Measurements from ENCODE around the gene ZSWIM9. TPM values are rescaled to one million over a fixed set of nuclear protein-coding genes. Genes with fewer than 3 reads are reported as not detected.

The ZSWIM9 gene
- total RNA-seq, 1 donor from 2014 or later = 8.8 TPM

DNA sequence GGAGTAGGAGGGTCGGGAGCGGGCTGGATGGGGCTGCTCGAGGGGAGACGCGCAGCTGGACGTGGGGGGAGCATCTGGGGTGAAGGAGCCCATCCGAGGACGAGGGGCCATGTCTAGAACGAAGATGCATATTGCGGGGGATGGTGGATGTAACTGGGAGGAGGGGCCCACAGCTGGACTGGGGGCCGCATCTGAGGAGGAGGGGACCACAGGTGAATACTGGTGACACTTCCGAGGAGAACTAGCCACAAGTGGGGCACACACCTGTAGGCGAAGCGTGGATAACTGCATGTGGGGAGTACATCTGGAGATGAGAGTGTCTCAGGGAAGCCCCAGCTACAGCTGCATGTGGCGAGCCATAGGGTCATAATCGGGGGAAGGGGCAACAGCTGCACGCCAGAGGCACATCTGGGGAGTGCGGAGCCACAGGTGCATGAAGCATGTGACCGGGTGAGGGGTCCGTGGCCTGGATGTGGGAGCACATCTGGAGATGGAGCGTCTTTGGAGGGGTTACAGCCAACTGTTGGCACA is 402 bp downstream of the ZSWIM9 start:
- no peaks in the 10 kb centered on the region for H3K9me3 Mint-ChIP-seq (ENCODE audit: unreplicated experiment)
- peak overlapping the region; percentile 65 for H3K27ac Mint-ChIP-seq (ENCODE audit: unreplicated experiment)
- DNase-seq (ENCODE audit: low spot score) = no peak
- H3K4me1 Mint-ChIP-seq (ENCODE audit: unreplicated experiment) = peaks cover 8% of the 10 kb centered on the region
- TF ChIP-seq, protein P1, sequence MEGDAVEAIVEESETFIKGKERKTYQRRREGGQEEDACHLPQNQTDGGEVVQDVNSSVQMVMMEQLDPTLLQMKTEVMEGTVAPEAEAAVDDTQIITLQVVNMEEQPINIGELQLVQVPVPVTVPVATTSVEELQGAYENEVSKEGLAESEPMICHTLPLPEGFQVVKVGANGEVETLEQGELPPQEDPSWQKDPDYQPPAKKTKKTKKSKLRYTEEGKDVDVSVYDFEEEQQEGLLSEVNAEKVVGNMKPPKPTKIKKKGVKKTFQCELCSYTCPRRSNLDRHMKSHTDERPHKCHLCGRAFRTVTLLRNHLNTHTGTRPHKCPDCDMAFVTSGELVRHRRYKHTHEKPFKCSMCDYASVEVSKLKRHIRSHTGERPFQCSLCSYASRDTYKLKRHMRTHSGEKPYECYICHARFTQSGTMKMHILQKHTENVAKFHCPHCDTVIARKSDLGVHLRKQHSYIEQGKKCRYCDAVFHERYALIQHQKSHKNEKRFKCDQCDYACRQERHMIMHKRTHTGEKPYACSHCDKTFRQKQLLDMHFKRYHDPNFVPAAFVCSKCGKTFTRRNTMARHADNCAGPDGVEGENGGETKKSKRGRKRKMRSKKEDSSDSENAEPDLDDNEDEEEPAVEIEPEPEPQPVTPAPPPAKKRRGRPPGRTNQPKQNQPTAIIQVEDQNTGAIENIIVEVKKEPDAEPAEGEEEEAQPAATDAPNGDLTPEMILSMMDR (IDR thresholded peaks at IDR 0.05; ENCODE audit: unreplicated experiment) = no peak
- peak overlapping the region; percentile 95 for H3K4me3 Mint-ChIP-seq (ENCODE audit: unreplicated experiment)
- peaks cover 8% of the 10 kb centered on the region for H3K27me3 Mint-ChIP-seq (ENCODE audit: unreplicated experiment)
- peaks cover 30% of the 10 kb centered on the region for H3K36me3 Mint-ChIP-seq (ENCODE audit: low read depth, unreplicated experiment)

DNA sequence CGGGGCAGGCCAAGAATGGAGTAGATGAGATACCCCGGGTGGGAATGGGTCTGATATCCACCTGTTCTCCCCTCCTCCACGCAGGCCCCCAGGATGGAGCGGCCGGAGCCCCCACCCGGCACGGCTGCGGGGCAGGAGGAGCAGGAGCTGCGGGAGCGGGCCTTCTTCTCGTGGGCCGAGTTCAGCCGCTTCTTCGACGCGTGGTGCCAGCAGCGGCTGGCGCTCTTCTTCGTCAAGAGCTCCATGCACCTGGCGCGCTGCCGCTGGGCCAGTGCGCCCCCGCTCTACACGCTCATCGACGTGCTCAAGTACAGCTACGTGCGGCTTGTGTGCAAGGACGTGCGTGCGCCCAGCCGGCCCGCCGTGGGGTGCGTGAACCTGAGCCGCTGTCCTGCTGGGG is 1.2 kb downstream of the ZSWIM9 start:
- TF ChIP-seq, protein P1 (IDR thresholded peaks at IDR 0.05; ENCODE audit: unreplicated experiment) = no peak

DNA sequence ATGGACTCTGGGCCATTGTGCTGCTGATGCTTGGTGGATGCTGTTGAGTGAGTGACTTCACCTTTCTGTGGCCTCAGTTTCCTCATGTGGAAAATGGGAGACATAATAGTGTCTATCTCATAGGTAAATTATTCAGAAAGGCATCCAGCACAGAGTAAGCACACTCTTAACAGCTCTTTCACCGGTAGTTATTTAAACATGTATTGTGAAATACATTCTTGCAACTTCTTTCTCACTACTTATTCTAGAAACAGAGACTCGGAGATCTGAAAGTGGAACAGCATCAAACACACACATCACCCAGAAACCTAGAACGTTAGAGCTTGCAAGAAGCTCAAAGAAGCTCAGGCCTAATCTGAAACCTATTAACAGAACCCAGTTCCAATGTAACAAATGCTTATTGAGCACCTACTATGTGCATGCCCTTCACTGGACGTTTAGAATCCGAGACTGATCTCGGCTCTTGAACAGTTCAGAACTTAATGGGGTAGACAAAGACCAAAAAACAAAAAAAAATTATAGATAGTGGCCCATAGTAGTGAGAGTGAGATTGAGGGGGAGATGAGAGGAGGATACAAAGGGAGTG is 4.1 kb downstream of the ZSWIM9 start:
- Mint-ChIP-seq H3K4me1 (ENCODE audit: unreplicated experiment) (peaks cover 8% of the 10 kb centered on the region), H3K9me3 (ENCODE audit: unreplicated experiment) (no peaks in the 10 kb centered on the region), H3K27me3 (ENCODE audit: unreplicated experiment) (peaks cover 12% of the 10 kb centered on the region), H3K27ac (ENCODE audit: unreplicated experiment) (no peak overlapping the region), H3K36me3 (ENCODE audit: low read depth, unreplicated experiment) (peaks cover 34% of the 10 kb centered on the region), H3K4me3 (ENCODE audit: unreplicated experiment) (peak overlapping the region; percentile 34)
- TF ChIP-seq, protein P1 (IDR thresholded peaks at IDR 0.05; ENCODE audit: unreplicated experiment) = no peak
- DNase-seq (ENCODE audit: low spot score) = no peak

More for the DNA sequence above, 1.2 kb downstream of the ZSWIM9 start:
- Mint-ChIP-seq H3K27ac (ENCODE audit: unreplicated experiment) (no peak overlapping the region), H3K4me1 (ENCODE audit: unreplicated experiment) (peaks cover 8% of the 10 kb centered on the region), H3K27me3 (ENCODE audit: unreplicated experiment) (peaks cover 10% of the 10 kb centered on the region), H3K4me3 (ENCODE audit: unreplicated experiment) (peak overlapping the region; percentile 95), H3K36me3 (ENCODE audit: low read depth, unreplicated experiment) (peaks cover 30% of the 10 kb centered on the region), H3K9me3 (ENCODE audit: unreplicated experiment) (no peaks in the 10 kb centered on the region)
- no peak for DNase-seq (ENCODE audit: low spot score)

DNA sequence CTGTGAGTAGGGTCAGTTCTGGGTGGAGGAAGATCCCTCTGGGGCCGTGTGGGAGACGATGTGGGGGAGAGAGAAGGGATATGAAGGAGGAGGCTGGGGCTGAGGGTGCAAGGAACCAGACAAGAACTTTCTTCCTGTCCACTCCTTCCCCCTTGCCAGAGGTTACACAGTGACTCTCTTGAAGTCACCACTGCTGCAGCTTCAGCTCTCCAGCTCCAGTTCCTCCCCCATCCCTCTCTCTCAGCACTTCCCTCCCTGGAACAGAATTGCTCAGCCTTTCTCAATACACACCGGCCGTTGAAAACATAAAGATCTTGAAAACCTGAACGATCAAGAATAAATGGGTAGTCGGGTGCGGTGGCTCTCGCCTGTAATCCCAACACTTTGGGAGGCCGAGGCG is 5.1 kb downstream of the ZSWIM9 start:
- Mint-ChIP-seq H3K9me3 (ENCODE audit: unreplicated experiment) (no peaks in the 10 kb centered on the region), H3K4me1 (ENCODE audit: unreplicated experiment) (peaks cover 8% of the 10 kb centered on the region), H3K27ac (ENCODE audit: unreplicated experiment) (no peak overlapping the region), H3K27me3 (ENCODE audit: unreplicated experiment) (peaks cover 14% of the 10 kb centered on the region), H3K4me3 (ENCODE audit: unreplicated experiment) (peak overlapping the region; percentile 34), H3K36me3 (ENCODE audit: low read depth, unreplicated experiment) (peaks cover 38% of the 10 kb centered on the region)
- DNase-seq (ENCODE audit: low spot score) = no peak
- TF ChIP-seq, protein P1 (IDR thresholded peaks at IDR 0.05; ENCODE audit: unreplicated experiment) = no peak

DNA sequence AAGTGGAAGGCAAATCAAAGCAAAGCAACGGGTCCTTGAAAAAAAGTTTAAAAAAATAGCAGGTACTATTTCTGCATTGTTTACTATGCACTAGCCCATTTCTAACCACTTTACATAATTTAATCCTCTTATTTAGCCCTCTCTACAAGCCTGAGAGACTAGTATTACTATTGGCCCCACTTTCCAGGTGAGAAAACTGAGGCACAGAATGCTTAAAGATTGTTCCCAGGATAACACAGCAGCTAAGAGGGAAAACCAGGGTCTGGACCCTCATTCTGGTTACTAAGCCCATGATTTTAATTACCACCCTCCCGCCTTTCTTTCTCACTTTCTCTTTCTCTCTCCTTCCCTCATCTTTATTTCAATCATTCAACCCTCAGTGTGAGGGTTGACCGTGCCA is 5.7 kb downstream of the ZSWIM9 start:
- Mint-ChIP-seq H3K27ac (ENCODE audit: unreplicated experiment) (no peak overlapping the region), H3K4me1 (ENCODE audit: unreplicated experiment) (peaks cover 3% of the 10 kb centered on the region), H3K36me3 (ENCODE audit: low read depth, unreplicated experiment) (peaks cover 38% of the 10 kb centered on the region), H3K4me3 (ENCODE audit: unreplicated experiment) (peak overlapping the region; percentile 52), H3K27me3 (ENCODE audit: unreplicated experiment) (peaks cover 13% of the 10 kb centered on the region), H3K9me3 (ENCODE audit: unreplicated experiment) (peaks cover 4% of the 10 kb centered on the region)
- no peak for DNase-seq (ENCODE audit: low spot score)
- TF ChIP-seq, protein P1 (IDR thresholded peaks at IDR 0.05; ENCODE audit: unreplicated experiment) = no peak

Data from endothelial cell (in vitro differentiated cells).